HG02840 (cell line): ENCODE results near the gene MAML1.
"Not testable (repeated sequence)": the region's sequence is repeated elsewhere in the genome, so short reads cannot be mapped to it uniquely, and the experiment has no call there.

Experiments used
- ATAC-seq: cut with Tn5 transposase; IDR thresholded peaks from one replicate; pipeline ENCODE4 v1.9.1; 2021; ENCODE audit warnings: mild to moderate bottlenecking, moderate library complexity, moderate number of reproducible peaks; ENCODE audit not compliant: unreplicated experiment, low FRiP score

Gene MAML1

GRCh38 chr5:179789278-179789677 is 56.7 kb downstream of the MAML1 start:
- not testable (repeated sequence) for ATAC-seq

- no peak for ATAC-seq
These were observed 59.4 kb downstream of the MAML1 start for GRCh38 chr5:179791881-179792611.

GRCh38 chr5:179792612-179793467 is 60.2 kb downstream of the MAML1 start:
- no peak for ATAC-seq

GRCh38 chr5:179793468-179794139 is 61.0 kb downstream of the MAML1 start, which contains the start of gene LTC4S:
Gene LTC4S (plus strand): TSS chr5:179793986. CDS start chr5:179794081, 95 bp downstream.
- ATAC-seq, result no peak

- ATAC-seq, result no peak
These were observed 61.5 kb downstream of the MAML1 start for GRCh38 chr5:179794171-179794570.

- ATAC-seq, result no peak
These were observed 62.0 kb downstream of the MAML1 start for GRCh38 chr5:179794575-179794974.

GRCh38 chr5:179795049-179795862 is 62.6 kb downstream of the MAML1 start:
- no peak for ATAC-seq

- ATAC-seq, result peak; percentile 77
These were observed 63.5 kb downstream of the MAML1 start for GRCh38 chr5:179795863-179796833.

GRCh38 chr5:179796877-179797608 is 64.4 kb downstream of the MAML1 start:
- no peak for ATAC-seq

GRCh38 chr5:179797741-179798140 is 65.1 kb downstream of the MAML1 start:
- ATAC-seq, result no peak

GRCh38 chr5:179798144-179798770 is 65.6 kb downstream of the MAML1 start:
- ATAC-seq, result no peak

- no peak for ATAC-seq
These were observed 66.4 kb downstream of the MAML1 start for GRCh38 chr5:179798771-179799643.

- ATAC-seq, result no peak
These were observed 67.0 kb downstream of the MAML1 start for GRCh38 chr5:179799644-179799973.

- no peak for ATAC-seq
These were observed 67.6 kb downstream of the MAML1 start for GRCh38 chr5:179800071-179800695.

- no peak for ATAC-seq
These were observed 68.1 kb downstream of the MAML1 start for GRCh38 chr5:179800696-179801201.
